Body of pancreas (tissue), 4 donors: ENCODE results near the gene NUDT3. TPM values are rescaled to one million over a fixed set of nuclear protein-coding genes. Genes with fewer than 3 reads are reported as not detected.

Experiments
- ATAC-seq: fragments of 150-250 bp; one replicate; pipeline ENCODE4 v1.9.1; 2016
- DNase-seq, 4 donors: peaks; one replicate each; pipeline ENCODE4 v3.0.0-alpha.2; 2019
- H3K27ac ChIP-seq, 4 donors: fragments of 200-600 bp; sonication (generic); 1 replicate in 3 of 4; 2 replicates in 1 of 4; pipeline versions ENCODE4 v1.5.1 to v1.6.1; 2016 to 2019; ENCODE audit warnings: mild to moderate bottlenecking in 1 of 4, mixed read lengths in 1 of 4, moderate library complexity in 1 of 4
- H3K27me3 ChIP-seq, 2 donors: fragments of 200-600 bp; sonication (generic); one replicate each; pipeline ENCODE4 v1.6.0; 2016; ENCODE audit warnings: mild to moderate bottlenecking in 1 of 2
- H3K36me3 ChIP-seq, 2 donors: fragments of 200-600 bp; sonication (generic); replicated peaks in 1 of 2; 2 replicates each; pipeline ENCODE4 v1.5.1; 2016; ENCODE audit warnings: low read depth in 2 of 2; ENCODE audit not compliant: insufficient read depth in 1 of 2
- H3K4me1 ChIP-seq: fragments of 200-600 bp; sonication (generic); one replicate; pipeline ENCODE4 v1.6.0; 2016
- H3K4me3 ChIP-seq, 2 donors: fragments of 200-600 bp; sonication (generic); 1 replicate in 1 of 2; 2 replicates in 1 of 2; pipeline ENCODE4 v1.5.1; 2016 to 2019
- H3K9me3 ChIP-seq, 3 donors: fragments of 200-600 bp; sonication (generic); 1 replicate in 2 of 3; 2 replicates in 1 of 3; pipeline ENCODE4 v1.5.1; 2016
- CTCF ChIP-seq, 7 experiments: fragments of 450-650 bp in 4 of 7; fragments of 200-600 bp in 3 of 7; sonication (generic) in 3 of 7; IDR thresholded peaks; one replicate each; pipeline ENCODE4 v1.5.1; 2016 to 2019; ENCODE audit warnings: antibody characterized with exemption in 7 of 7
- POLR2A ChIP-seq, 3 donors: fragments of 450-650 bp; IDR thresholded peaks; one replicate each; pipeline ENCODE4 v1.6.1; 2016; ENCODE audit warnings: antibody characterized with exemption in 3 of 3, mild to moderate bottlenecking in 2 of 3
- WGBS, 2 donors: methylation state at CpG; one replicate each; pipeline ENCODE4 v1.1.5; 2017; 5-methylcytosine and 5-hydroxymethylcytosine counted together
- intact Hi-C: fragments of 100-400 bp; cut with DNase I; formaldehyde crosslinking; loops from one replicate; pipeline ENCODE4 v1.15.1; 2023
- total RNA-seq, 2 donors: library from RNA; depleted of rRNA; stranded (reverse); fragments of >200 nt; gene quantifications; one replicate each; pipeline ENCODE4 v1.1.0, GENCODE V29; 2016

Gene NUDT3
- total RNA-seq, 2 donors from 2014 or later, result 14.2 to 22.1 TPM

GRCh38 chr6:34352305-34352937, 40.0 kb downstream of the NUDT3 start:
- TF ChIP-seq CTCF (IDR thresholded peaks at IDR 0.05), result no peak
- TF ChIP-seq POLR2A (IDR thresholded peaks at IDR 0.05), result no peak
- ATAC-seq (no peak), DNase-seq (no peak)
- no peaks in the 10 kb centered on the region for H3K36me3 ChIP-seq
- 69 to 94% methylated on average over 2 of the region's 2 CpGs for WGBS, 2 donors
- peaks cover 26% of the 10 kb centered on the region for H3K4me1 ChIP-seq
- intact Hi-C loops, result no loop called here
- H3K27ac ChIP-seq, result no peak overlapping the region
- H3K4me3 ChIP-seq, result no peak overlapping the region
- H3K9me3 ChIP-seq, result no peaks in the 10 kb centered on the region
- no peaks in the 10 kb centered on the region for H3K27me3 ChIP-seq

GRCh38 chr6:34350934-34351217, 41.6 kb downstream of the NUDT3 start:
- TF ChIP-seq POLR2A (IDR thresholded peaks at IDR 0.05), result no peak
- TF ChIP-seq CTCF (IDR thresholded peaks at IDR 0.05), result no peak
- no peak overlapping the region for H3K4me3 ChIP-seq
- peaks cover 30% of the 10 kb centered on the region for H3K4me1 ChIP-seq
- H3K27ac ChIP-seq, result peak overlapping the region in 2 of 4 donors; percentile 5 to 32
- intact Hi-C loops, result no loop called here
- H3K27me3 ChIP-seq, result no peaks in the 10 kb centered on the region
- DNase-seq, result no peak
- no peak for ATAC-seq
- WGBS, 2 donors, result 53 to 67% methylated on average over 7 of the region's 7 CpGs
- H3K9me3 ChIP-seq, result no peaks in the 10 kb centered on the region
- no peaks in the 10 kb centered on the region for H3K36me3 ChIP-seq

- no peak for ATAC-seq
- peaks cover 30% of the 10 kb centered on the region for H3K4me1 ChIP-seq
- H3K27me3 ChIP-seq, result no peaks in the 10 kb centered on the region
- 19 to 34% methylated on average over 1 of the region's 1 CpG for WGBS, 2 donors
- H3K36me3 ChIP-seq, result no peaks in the 10 kb centered on the region
- peak overlapping the region in 2 of 4 donors; percentile 5 to 32 for H3K27ac ChIP-seq
- H3K4me3 ChIP-seq, result no peak overlapping the region
- intact Hi-C loops, result no loop called here
- TF ChIP-seq POLR2A (IDR thresholded peaks at IDR 0.05) (no peak), CTCF (IDR thresholded peaks at IDR 0.05) (no peak)
- no peaks in the 10 kb centered on the region for H3K9me3 ChIP-seq
- no peak for DNase-seq
Observed at GRCh38 chr6:34350137-34350933, 42.1 kb downstream of the NUDT3 start.

- Histone ChIP-seq H3K4me1 (peaks cover 30% of the 10 kb centered on the region), H3K36me3 (no peaks in the 10 kb centered on the region), H3K9me3 (no peaks in the 10 kb centered on the region), H3K27me3 (no peaks in the 10 kb centered on the region), H3K27ac (no peak overlapping the region), H3K4me3 (no peak overlapping the region)
- TF ChIP-seq CTCF (IDR thresholded peaks at IDR 0.05), result no peak
- TF ChIP-seq POLR2A (IDR thresholded peaks at IDR 0.05), result no peak
- ATAC-seq (no peak), DNase-seq (no peak)
- WGBS, 2 donors, result 87 to 93% methylated on average over 4 of the region's 4 CpGs
- intact Hi-C loops, result no loop called here
Observed at GRCh38 chr6:34349211-34349610, 43.3 kb downstream of the NUDT3 start.

- Histone ChIP-seq H3K27me3 (no peaks in the 10 kb centered on the region), H3K4me3 (no peak overlapping the region), H3K36me3 (no peaks in the 10 kb centered on the region), H3K4me1 (peaks cover 27% of the 10 kb centered on the region), H3K27ac (no peak overlapping the region), H3K9me3 (no peaks in the 10 kb centered on the region)
- TF ChIP-seq POLR2A (IDR thresholded peaks at IDR 0.05), result no peak
- no peak for TF ChIP-seq CTCF (IDR thresholded peaks at IDR 0.05)
- intact Hi-C loops, result no loop called here
- WGBS, 2 donors, result 43 to 54% methylated on average over 1 of the region's 1 CpG
- ATAC-seq (no peak), DNase-seq (no peak)
Observed at GRCh38 chr6:34347303-34347702, 45.2 kb downstream of the NUDT3 start.
